Fibroblast of the aortic adventitia (primary cell): Measurements from ENCODE around the gene CASP7. TPM values are rescaled to one million over a fixed set of nuclear protein-coding genes. Genes with fewer than 3 reads are reported as not detected.

Experiments
- DNase-seq: peaks from one replicate; pipeline ENCODE4 v3.0.0-alpha.2; 2010; ENCODE audit warnings: low read depth
- H3K4me3 ChIP-seq: 2 replicates; pipeline ENCODE4 v1.5.1; 2011; ENCODE audit warnings: low read depth, mild to moderate bottlenecking, control low read depth, low read length, moderate library complexity
- total RNA-seq: library from RNA; depleted of rRNA; stranded (reverse); fragments of >200 nt; gene quantifications from 2 replicates; pipeline ENCODE4 v1.2.3, GENCODE V29; 2012; ENCODE audit warnings: low replicate concordance
- TF ChIP-seq, protein P1 (sequence below): IDR thresholded peaks from 2 replicates; pipeline ENCODE4 v1.5.1; 2011; ENCODE audit warnings: mild to moderate bottlenecking, low read length, control low read depth, inconsistent platforms; ENCODE audit not compliant: insufficient read depth

CASP7 gene
- total RNA-seq, 1 donor = 19.8 TPM

DNA sequence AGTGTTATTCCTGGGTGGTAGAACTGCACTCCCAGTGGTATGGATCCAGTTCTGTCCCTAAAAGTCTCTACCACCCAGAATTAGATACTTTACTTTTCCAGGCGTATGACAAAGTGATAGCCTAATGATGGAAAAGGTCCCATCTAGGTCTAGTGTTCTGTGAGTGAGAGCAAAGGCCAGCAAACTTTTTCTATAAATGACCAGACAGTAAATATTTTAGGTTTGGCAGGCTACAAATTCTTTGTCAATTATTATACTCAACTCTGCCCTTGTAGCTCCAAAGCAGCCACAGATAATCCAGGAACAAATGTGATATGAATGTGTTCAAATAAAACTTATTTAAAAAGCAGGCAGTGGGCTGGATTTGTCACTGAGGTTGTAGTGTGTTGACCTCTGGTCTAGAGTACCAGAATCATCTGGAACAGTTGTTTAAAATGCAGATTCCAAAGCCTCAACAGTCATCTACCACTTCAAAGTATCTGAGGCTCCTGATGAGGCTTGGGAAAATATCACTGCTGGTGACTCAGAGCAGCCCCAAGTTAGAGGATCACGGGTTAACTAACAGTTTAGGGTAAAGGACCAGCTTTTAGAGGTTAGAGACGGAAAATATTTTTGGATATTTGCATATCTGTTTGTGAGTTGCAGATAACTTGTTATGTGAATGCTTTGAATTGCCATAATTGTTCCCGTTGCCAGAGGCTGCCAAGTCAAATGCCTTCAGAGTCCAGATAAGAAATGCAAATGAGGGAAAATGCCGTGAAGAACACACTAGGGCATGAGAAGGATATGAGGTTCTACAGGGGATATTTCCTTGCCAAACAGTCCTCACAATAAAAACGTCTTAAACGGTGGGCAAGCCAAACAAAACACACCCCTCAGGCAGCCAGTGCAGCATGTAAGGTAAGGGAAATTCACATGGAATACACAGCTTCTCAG is 35.3 kb upstream of the CASP7 start:
- DNase-seq = peak; percentile 33
- TF ChIP-seq, protein P1, sequence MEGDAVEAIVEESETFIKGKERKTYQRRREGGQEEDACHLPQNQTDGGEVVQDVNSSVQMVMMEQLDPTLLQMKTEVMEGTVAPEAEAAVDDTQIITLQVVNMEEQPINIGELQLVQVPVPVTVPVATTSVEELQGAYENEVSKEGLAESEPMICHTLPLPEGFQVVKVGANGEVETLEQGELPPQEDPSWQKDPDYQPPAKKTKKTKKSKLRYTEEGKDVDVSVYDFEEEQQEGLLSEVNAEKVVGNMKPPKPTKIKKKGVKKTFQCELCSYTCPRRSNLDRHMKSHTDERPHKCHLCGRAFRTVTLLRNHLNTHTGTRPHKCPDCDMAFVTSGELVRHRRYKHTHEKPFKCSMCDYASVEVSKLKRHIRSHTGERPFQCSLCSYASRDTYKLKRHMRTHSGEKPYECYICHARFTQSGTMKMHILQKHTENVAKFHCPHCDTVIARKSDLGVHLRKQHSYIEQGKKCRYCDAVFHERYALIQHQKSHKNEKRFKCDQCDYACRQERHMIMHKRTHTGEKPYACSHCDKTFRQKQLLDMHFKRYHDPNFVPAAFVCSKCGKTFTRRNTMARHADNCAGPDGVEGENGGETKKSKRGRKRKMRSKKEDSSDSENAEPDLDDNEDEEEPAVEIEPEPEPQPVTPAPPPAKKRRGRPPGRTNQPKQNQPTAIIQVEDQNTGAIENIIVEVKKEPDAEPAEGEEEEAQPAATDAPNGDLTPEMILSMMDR = no peak
- H3K4me3 ChIP-seq = no peak overlapping the region

DNA sequence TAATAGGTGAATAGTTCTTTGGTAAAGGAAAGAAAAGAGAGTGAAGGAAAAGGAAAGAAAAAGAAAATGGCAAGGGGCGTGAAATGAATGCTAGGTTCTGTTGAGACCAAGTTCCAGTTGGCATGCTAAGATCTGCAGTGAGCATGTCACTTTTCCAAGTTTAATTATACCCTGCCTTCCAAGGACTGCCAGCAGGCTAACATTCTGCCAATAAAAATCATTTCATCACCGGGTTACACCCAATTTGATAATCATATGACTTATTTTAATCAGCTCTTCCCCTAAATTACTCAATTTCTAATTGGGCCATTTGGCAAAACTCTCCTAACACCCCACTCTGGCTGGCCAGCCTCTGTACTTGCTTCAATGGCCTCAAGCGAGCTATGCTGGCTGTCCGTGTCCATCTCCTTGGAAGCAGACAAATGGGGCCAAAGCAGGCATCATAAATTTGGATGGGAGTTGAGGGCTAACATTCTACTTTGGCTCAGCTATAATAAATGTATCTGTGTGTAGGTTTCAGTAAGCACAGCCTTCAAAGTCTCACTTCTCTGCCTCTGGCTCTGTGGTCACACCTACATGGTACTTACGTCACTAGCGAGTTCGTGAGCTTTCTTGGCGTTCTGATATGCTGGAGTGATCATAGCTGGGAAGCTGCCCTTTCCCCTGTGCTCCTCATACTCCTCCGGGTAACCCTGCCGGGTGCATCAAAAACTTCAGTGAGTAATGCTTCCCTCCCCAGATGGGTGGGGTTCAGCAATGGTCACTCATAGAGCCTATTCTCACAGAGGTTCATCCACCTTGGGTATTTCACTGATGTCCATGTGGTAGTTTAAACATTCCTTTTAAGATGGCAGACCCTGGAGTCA is 33.1 kb upstream of the CASP7 start:
- TF ChIP-seq, protein P1 = no peak
- DNase-seq = peak; percentile 37
- H3K4me3 ChIP-seq = no peak overlapping the region

DNA sequence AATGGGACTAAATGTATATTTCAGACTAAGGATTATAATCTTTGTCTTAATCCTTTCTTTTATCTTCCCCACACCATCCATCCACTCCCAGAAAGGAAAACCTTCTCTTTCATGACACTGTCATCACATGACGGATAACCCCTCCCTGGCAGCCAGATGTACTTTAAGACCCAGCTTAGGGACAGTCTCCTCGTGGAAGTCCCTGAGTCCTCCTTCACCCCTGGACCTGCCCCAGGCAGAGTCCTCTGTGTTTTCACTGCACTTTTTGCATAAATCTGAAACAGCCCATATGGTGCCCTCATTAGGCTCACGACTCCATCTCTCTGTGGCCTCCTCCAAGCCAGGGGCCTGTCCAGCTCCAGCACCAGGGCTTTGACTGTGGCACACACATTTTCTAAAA is 31.9 kb upstream of the CASP7 start:
- TF ChIP-seq, protein P1 = no peak
- DNase-seq = no peak

DNA sequence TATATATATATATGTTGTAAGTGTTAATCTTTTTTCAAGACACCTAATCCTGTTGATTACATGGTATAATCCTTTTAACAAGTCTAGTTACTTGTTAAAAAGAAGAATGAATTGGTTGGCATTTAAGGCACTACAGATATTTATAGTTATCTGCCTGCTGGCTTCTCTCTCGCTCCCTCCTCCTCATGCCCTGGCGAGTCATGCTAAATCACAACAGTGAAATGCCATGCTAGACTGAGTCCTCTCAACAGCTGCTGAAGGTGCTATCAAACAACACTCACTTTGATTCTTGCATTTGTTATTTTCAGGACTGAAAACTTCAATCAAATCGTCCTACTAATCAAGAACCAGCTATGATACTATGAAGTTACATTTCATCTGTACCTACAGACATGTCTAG is 31.2 kb upstream of the CASP7 start:
- no peak overlapping the region for H3K4me3 ChIP-seq
- TF ChIP-seq, protein P1 = no peak
- DNase-seq = peak; percentile 4

More for the DNA sequence above, 31.9 kb upstream of the CASP7 start:
- H3K4me3 ChIP-seq = no peak overlapping the region

DNA sequence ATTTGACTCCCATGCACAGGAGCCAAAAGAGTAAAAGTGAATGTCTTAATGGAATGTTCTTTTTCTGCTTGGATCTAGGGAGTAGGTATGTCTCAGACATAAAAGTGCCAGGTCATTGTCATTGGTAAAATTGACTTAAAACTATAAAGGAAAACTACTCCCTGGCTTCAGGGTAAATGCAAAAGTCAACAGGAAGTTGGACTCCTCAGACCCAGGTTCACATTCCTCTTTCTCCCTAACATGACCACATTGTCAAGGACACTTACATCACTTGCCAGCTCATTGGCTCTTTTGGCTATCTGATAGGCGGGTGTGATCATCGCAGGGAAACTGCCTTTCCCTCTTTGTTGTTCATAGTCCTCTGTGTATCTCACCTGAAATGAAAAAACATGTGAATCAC is 29.5 kb upstream of the CASP7 start:
- DNase-seq = no peak
- TF ChIP-seq, protein P1 = no peak
- H3K4me3 ChIP-seq = no peak overlapping the region

DNA sequence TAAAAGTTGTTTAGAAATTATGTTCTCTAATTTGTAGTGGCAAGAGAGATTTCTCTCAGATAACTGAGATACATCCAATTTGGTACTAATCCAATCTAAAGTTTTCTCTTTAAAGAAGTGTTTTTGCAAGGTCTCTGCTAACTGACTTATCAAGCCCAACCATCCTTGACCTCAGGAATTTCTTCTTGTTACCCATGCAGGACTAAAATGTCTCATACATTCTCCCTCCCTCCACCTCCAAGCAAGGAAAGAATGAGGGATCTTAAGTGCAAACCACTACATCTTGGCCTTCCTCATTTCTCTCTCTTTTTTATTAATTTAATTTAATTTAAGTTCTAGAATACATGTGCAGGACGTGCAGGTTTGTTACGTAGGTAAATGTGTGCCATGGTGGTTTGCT is 28.7 kb upstream of the CASP7 start:
- no peak for DNase-seq
- TF ChIP-seq, protein P1 = no peak

More for the DNA sequence above, 28.7 kb upstream of the CASP7 start:
- H3K4me3 ChIP-seq = no peak overlapping the region
